Lung (tissue), 12 donors: ENCODE results near the gene PLCG1. TPM values are rescaled to one million over a fixed set of nuclear protein-coding genes. Genes with fewer than 3 reads are reported as not detected.

Experiments used
- ATAC-seq: fragments of 200-7000 bp; cut with Tn5 transposase; one replicate; pipeline ENCODE4 v1.9.1; 2020; ENCODE audit warnings: moderate number of reproducible peaks; ENCODE audit not compliant: insufficient read depth, low FRiP score
- DNase-seq, 3 donors: peaks; one replicate each; pipeline ENCODE4 v3.0.0-alpha.2; 2013 to 2017
- H3K27ac ChIP-seq, 2 donors: one replicate each; pipeline ENCODE4 v1.5.1; 2013; ENCODE audit warnings: mild to moderate bottlenecking in 2 of 2, moderate library complexity in 2 of 2, control low read depth in 1 of 2, inconsistent platforms in 1 of 2, low read depth in 1 of 2, low read length in 1 of 2
- H3K27me3 ChIP-seq, 3 donors: one replicate each; pipeline ENCODE4 v1.5.1; 2013; ENCODE audit warnings: low read length in 2 of 3; ENCODE audit not compliant: control insufficient read depth in 3 of 3, insufficient read depth in 3 of 3
- H3K36me3 ChIP-seq, 4 donors: one replicate each; pipeline ENCODE4 v1.5.1; 2013; ENCODE audit warnings: low read length in 4 of 4, mild to moderate bottlenecking in 1 of 4, moderate library complexity in 1 of 4; ENCODE audit not compliant: control insufficient read depth in 4 of 4, insufficient read depth in 4 of 4
- H3K4me1 ChIP-seq, 5 donors: one replicate each; pipeline ENCODE4 v1.5.1; 2013; ENCODE audit warnings: low read length in 5 of 5, mild to moderate bottlenecking in 2 of 5, moderate library complexity in 1 of 5; ENCODE audit not compliant: control insufficient read depth in 5 of 5, insufficient read depth in 5 of 5
- H3K4me3 ChIP-seq: one replicate; pipeline ENCODE4 v1.5.1; 2013; ENCODE audit warnings: mild to moderate bottlenecking, control low read depth, moderate library complexity
- H3K9ac ChIP-seq, 2 donors: one replicate each; pipeline ENCODE4 v1.5.1; 2013; ENCODE audit warnings: low read length in 2 of 2, control low read depth in 1 of 2; ENCODE audit not compliant: insufficient read depth in 1 of 2
- H3K9me3 ChIP-seq, 4 donors: one replicate each; pipeline ENCODE4 v1.5.1; 2013; ENCODE audit warnings: low read length in 3 of 4, mild to moderate bottlenecking in 1 of 4, moderate library complexity in 1 of 4; ENCODE audit not compliant: control insufficient read depth in 4 of 4, insufficient read depth in 3 of 4
- WGBS, 2 donors: extraction: QIAGEN DNeasy Blood & Tissue Kit; methylation state at CpG; one replicate each; pipeline ENCODE4 v1.1.7; 2013; 5-methylcytosine and 5-hydroxymethylcytosine counted together
- polyA plus RNA-seq, 2 donors: library from polyadenylated mRNA; stranded (reverse); fragments of 200-250 nt; gene quantifications; one replicate each; pipeline ENCODE4 v1.2.1, GENCODE V29; 2013
- total RNA-seq, 2 donors: library from RNA; depleted of rRNA in 1 of 2; stranded (reverse); fragments of >200 nt in 1 of 2; gene quantifications; one replicate each; pipeline ENCODE4 v1.2.1, GENCODE V29; 2014 to 2021
- TF ChIP-seq, protein P1 (sequence below): IDR thresholded peaks from 2 replicates; pipeline ENCODE4 v1.5.1; 2012; ENCODE audit warnings: mild to moderate bottlenecking; ENCODE audit errors: control extremely low read depth, extremely low read depth
- donor health status: control.
- donor health status: control.
- donor health status: Bipolar disorder and iron deficiency.
- donor health status: healthy.
- donor health status: DM: yes; HTN: yes; CAD: no.

Gene PLCG1
- total and polyA plus RNA-seq, 4 donors, result 29.6 to 154 (median 67.1) TPM

DNA sequence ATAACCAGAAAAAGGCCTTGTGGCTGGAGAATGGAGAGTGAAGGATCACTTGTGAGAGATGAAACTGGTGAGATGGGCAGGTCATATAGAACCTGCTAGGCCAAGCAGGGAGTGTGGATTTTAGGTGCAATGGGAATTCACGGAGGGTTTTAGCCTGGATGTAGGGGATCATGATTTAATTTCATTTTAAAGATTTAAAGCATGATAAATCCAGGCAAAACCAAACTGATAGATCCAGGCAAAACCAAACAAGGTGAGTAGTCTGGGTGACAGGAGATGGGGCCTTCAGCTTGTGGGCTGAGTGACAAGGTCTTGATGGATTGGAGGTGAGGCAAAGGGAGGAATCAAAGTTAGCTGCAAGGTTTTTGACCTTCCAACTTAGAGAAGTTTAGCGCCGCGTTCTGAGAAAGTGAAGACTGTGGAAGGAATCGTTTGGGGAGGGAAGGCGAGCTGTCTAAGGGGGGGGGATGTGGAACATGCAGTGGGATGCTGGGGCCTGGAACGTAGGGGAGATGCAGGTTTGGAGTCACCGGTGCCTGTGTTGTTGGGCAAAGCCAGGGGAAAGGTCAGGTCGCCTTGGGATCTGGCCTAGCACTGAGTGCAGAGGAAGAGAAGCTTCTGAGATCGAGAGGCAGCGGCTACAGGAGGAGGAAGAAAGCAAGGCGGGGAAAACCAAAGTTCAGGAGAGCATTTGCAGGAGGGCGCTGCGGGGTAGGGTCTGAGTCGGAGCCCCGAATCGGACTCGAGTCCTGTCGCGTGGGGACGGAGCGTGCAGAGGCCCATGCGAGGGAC lies 1.3 kb upstream of the PLCG1 start:
- Histone ChIP-seq H3K9ac (peak overlapping the region; percentile 4 to 65), H3K4me3 (no peak overlapping the region), H3K9me3 (no peaks in the 10 kb centered on the region), H3K36me3 (peaks cover 0 to 14% (median 4%) of the 10 kb centered on the region in 4 donors), H3K4me1 (peaks cover 0 to 32% (median 16%) of the 10 kb centered on the region in 5 donors), H3K27me3 (no peaks in the 10 kb centered on the region), H3K27ac (peak overlapping the region; percentile 79 to 98)
- ATAC-seq (no peak), DNase-seq (no peak)
- 35 to 37% methylated on average over 23 of the region's 23 CpGs for WGBS, 2 donors
- TF ChIP-seq, protein P1, sequence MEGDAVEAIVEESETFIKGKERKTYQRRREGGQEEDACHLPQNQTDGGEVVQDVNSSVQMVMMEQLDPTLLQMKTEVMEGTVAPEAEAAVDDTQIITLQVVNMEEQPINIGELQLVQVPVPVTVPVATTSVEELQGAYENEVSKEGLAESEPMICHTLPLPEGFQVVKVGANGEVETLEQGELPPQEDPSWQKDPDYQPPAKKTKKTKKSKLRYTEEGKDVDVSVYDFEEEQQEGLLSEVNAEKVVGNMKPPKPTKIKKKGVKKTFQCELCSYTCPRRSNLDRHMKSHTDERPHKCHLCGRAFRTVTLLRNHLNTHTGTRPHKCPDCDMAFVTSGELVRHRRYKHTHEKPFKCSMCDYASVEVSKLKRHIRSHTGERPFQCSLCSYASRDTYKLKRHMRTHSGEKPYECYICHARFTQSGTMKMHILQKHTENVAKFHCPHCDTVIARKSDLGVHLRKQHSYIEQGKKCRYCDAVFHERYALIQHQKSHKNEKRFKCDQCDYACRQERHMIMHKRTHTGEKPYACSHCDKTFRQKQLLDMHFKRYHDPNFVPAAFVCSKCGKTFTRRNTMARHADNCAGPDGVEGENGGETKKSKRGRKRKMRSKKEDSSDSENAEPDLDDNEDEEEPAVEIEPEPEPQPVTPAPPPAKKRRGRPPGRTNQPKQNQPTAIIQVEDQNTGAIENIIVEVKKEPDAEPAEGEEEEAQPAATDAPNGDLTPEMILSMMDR, result no peak

DNA sequence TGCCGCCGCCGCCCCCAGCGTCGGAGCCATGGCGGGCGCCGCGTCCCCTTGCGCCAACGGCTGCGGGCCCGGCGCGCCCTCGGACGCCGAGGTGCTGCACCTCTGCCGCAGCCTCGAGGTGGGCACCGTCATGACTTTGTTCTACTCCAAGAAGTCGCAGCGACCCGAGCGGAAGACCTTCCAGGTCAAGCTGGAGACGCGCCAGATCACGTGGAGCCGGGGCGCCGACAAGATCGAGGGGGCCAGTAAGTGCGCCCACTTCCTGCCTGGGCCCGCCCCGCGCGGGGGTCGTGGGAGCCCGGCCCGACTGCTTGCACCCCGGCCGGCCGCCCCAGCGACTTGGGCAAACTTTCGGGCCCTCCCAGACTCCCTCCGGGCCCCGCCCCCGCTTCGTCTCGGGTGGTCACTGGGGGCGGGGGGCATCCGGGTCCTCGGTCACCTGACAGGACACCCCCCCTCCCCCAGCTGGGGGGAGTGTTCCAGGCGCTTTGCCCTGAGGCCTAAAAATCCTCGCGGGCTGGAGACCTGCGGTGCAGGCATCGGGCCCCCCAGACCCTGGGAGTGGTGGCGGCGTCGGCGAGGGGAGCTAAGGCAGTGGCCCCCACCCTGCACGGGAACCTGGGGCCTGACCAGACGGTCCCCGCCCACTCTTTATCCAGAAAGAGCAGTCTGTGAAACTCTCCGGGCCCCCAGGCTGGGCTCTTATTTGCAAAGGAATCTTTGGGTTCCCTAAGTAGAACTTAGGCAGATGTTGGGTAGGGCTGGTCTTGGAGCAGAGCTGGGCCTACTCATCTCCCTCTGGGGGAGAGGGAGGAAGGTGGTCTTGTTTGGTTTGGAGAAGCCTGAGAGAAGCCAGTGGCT lies 501 bp downstream of the PLCG1 start:
- Histone ChIP-seq H3K4me1 (peaks cover 10 to 48% (median 26%) of the 10 kb centered on the region in 5 donors), H3K27me3 (no peaks in the 10 kb centered on the region), H3K27ac (peak overlapping the region; percentile 96 to 98), H3K4me3 (peak overlapping the region; percentile 95), H3K36me3 (peaks cover 0 to 14% (median 4%) of the 10 kb centered on the region in 4 donors), H3K9me3 (no peaks in the 10 kb centered on the region), H3K9ac (peak overlapping the region; percentile 72 to 85)
- WGBS, 2 donors, result 1 to 3% methylated on average over 40 to 66 of the region's 66 CpGs
- peak; percentile 89 to 92 (median 90) for DNase-seq
- peak; percentile 25 for ATAC-seq
- TF ChIP-seq, protein P1, result no peak

DNA sequence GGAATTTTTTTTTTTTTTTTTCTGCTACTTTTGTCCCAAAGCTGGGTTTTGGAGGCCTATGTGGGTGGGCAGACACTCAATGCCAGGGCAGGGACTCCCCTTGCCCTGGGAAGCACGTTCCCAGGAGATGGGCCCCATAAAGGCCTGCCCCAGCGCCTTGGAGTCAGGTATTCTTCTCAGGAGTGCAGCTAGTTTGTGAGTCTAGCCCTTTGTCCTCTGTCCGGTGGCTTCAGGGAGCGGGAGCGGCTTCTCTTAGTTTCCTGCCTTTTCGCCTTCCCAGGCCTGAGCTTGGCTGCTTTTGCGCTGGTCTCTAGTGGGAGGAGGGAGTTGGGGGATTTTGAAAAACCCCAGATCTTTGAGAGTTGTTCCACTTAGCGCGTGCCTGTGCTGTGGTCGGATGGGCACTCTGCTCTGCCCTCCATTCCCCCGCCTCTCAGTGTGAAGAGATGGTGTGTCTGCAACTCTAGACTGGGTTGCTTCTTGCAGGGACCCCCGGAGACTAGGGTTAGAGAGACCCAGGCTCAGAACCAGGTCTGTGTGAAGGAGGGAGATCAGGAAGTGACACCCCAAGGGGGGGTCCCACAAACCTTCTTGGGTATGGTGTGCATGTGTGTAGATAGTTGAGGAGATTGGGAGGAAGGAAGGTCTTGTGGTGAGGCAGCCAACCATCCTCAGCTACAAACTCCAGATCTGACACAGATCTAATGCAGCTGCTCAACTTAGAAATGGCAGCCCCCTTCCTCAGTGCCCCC lies 1.3 kb downstream of the PLCG1 start:
- Histone ChIP-seq H3K4me1 (peaks cover 11 to 52% (median 26%) of the 10 kb centered on the region in 5 donors), H3K4me3 (peak overlapping the region; percentile 95), H3K9ac (peak overlapping the region; percentile 72 to 85), H3K27ac (peak overlapping the region; percentile 96 to 98), H3K27me3 (no peaks in the 10 kb centered on the region), H3K9me3 (no peaks in the 10 kb centered on the region), H3K36me3 (peaks cover 0 to 14% (median 4%) of the 10 kb centered on the region in 4 donors)
- 19 to 36% methylated on average over 12 of the region's 12 CpGs for WGBS, 2 donors
- DNase-seq (peak; percentile 28 to 74 (median 61)), ATAC-seq (no peak)
- TF ChIP-seq, protein P1, result no peak
